ENCODE measurements around the gene OR2L5.

The OR2L5 gene

GRCh38 chr1:248013229-248013710 lies at the start of gene OR2L5:
OR2L5 (plus strand) TSS chr1:248013660; CDS start chr1:248021948, 8,288 bp downstream.
- no peak for DNase-seq

GRCh38 chr1:247964933-247965332 lies 48.5 kb upstream of the OR2L5 start, which contains the start of gene OR2AK2:
OR2AK2 (plus strand) TSS chr1:247965233; CDS start chr1:247965377, 144 bp downstream.
- DNase-seq, result no peak

GRCh38 chr1:247966532-247967204 lies 46.8 kb upstream of the OR2L5 start:
- DNase-seq, result no peak

GRCh38 chr1:247992986-247993385 lies 20.5 kb upstream of the OR2L5 start:
- no peak for DNase-seq

- DNase-seq, result no peak
These were observed 14.6 kb upstream of the OR2L5 start for GRCh38 chr1:247998811-247999210.

GRCh38 chr1:248000169-248000568 lies 13.3 kb upstream of the OR2L5 start:
- no peak for DNase-seq

- DNase-seq, result no peak
These were observed 5.7 kb upstream of the OR2L5 start for GRCh38 chr1:248007778-248008177.

- no peak for DNase-seq
These were observed 3.8 kb upstream of the OR2L5 start for GRCh38 chr1:248009681-248010080.

- DNase-seq, result no peak
These were observed 2.3 kb downstream of the OR2L5 start for GRCh38 chr1:248015803-248016202.

- DNase-seq, result no peak
These were observed 16.3 kb downstream of the OR2L5 start, which contains the start of gene OR2L2 for GRCh38 chr1:248029770-248030169. OR2L2 (plus strand) TSS chr1:248030070; CDS start chr1:248038268, 8,198 bp downstream.

GRCh38 chr1:248045209-248045608 lies 31.7 kb downstream of the OR2L5 start:
- no peak for DNase-seq

GRCh38 chr1:248046536-248046935 lies 33.1 kb downstream of the OR2L5 start, which contains the start of gene OR2L3:
OR2L3 (plus strand) TSS chr1:248046836; CDS start chr1:248060682, 13,846 bp downstream.
- no peak for DNase-seq

GRCh38 chr1:248047008-248047407 lies 33.5 kb downstream of the OR2L5 start:
- no peak for DNase-seq

- no peak for DNase-seq
These were observed 41.2 kb downstream of the OR2L5 start for GRCh38 chr1:248054671-248055070.

GRCh38 chr1:248055261-248055660 lies 41.8 kb downstream of the OR2L5 start:
- DNase-seq, result no peak

- no peak for DNase-seq
These were observed 51.6 kb downstream of the OR2L5 start for GRCh38 chr1:248065071-248065470.

GRCh38 chr1:248065604-248066003 lies 52.1 kb downstream of the OR2L5 start:
- no peak for DNase-seq
